Muscle of arm (tissue), 12 donors: ENCODE results near the gene HNRNPAB. TPM values are rescaled to one million over a fixed set of nuclear protein-coding genes. Genes with fewer than 3 reads are reported as not detected.
"Not testable (repeated sequence)": the region's sequence is repeated elsewhere in the genome, so short reads cannot be mapped to it uniquely, and the experiment has no call there.

ENCODE experiments used
- DNase-seq: peaks from one replicate; pipeline ENCODE4 v3.0.0-alpha.2; 2013
- polyA plus RNA-seq, 12 donors: library from polyadenylated mRNA; unstranded; fragments of 120-200 nt; gene quantifications; one replicate each; pipeline ENCODE4 v1.2.1, GENCODE V29; 2013; ENCODE audit not compliant: insufficient read length in 12 of 12

HNRNPAB gene
- polyA plus RNA-seq, 12 donors: 53.2 to 107 (median 85.0) TPM; not detected in 1

DNA sequence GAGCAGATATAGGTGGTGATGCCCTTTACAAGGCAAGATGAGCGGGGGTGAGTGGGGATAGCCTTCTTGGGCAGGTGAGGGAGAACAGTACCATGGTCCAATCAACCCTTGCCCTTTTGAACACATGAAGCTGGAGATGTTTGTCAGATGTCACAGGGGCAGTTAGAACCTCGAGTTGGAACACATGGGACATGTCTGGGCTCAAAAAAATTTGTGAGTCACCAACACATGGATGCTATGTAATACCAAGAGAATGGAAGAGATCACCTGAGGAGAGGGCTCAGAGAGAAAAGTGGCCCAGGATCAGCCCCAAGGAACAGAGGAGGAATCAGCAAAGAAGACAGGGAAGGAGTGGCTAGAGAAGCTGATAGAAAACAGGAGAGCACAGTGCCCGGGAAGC lies 23.6 kb downstream of the HNRNPAB start:
- no peak for DNase-seq

DNA sequence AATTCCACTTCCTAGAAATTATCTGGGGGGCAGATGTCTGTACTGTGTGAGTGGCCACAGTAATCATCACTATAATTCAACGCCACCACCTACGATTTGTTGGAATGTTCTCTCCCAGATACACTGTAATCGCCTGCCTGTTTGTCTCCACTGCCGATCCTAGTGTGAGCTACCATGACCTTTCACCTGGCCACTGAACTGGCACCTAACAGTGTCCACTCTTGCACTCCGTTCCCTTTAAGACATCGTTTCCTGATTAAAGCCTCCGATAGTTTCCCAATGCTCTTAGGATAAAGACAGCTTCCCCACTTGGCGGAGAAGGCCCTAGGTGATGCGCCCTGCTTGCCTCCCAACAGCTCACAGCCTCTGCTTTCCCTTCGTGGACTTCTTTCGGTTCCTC lies 24.3 kb downstream of the HNRNPAB start:
- DNase-seq: no peak

GRCh38 chr5:178229111-178229510 lies 24.8 kb downstream of the HNRNPAB start:
- not testable (repeated sequence) for DNase-seq

DNA sequence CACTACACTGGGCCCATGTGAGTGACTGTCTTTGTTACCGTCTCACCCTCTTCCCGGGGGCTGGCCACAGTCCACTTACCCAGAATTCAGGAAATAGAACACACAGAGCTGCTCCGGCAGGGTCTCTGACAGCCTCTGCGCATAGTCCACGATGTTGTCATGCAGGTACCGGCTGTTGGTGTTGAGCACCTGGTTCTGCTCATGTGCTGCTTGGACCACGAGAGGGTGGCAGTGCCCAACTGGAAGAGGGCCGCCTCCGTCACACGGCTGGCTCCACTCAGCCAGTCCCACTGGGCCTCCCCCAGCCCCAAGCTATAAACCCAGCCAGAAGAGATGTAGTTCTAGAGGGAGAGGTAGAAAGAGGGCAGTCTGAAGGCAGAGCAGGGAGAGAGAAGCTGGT lies 25.5 kb downstream of the HNRNPAB start:
- DNase-seq: no peak

DNA sequence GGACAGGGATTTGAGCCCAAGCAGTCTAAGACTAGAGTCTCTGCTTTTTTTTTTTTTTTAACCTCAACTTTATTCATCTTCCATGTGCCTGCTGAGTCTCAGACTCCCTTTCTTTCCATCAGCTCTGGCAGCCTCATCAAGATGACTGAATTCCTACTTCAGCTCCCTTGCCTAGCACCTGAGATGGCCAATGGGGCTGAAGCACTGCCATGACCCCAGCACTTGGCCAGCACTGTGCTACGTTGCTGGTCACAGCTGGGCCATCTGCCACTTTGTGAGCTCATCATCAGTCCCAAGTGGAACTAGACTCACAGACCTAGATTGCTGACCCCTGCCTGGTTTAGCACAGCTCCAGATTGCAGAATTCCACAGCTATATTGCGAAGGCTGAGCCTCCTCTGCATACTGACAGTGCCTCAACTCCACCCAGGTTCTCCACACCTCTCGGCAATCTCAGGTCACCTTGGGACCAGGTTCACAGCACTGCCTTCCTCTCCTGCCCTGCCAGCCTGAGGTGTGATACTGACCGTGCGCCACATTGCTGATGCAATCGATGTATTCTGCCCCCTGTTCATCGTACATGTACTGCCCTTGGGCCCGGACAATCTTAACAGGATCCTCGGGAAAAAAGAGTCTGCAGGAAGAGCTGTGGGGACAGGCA lies 26.7 kb downstream of the HNRNPAB start:
- DNase-seq: peak; percentile 27

GRCh38 chr5:178231539-178232123 lies 27.3 kb downstream of the HNRNPAB start:
- no peak for DNase-seq

DNA sequence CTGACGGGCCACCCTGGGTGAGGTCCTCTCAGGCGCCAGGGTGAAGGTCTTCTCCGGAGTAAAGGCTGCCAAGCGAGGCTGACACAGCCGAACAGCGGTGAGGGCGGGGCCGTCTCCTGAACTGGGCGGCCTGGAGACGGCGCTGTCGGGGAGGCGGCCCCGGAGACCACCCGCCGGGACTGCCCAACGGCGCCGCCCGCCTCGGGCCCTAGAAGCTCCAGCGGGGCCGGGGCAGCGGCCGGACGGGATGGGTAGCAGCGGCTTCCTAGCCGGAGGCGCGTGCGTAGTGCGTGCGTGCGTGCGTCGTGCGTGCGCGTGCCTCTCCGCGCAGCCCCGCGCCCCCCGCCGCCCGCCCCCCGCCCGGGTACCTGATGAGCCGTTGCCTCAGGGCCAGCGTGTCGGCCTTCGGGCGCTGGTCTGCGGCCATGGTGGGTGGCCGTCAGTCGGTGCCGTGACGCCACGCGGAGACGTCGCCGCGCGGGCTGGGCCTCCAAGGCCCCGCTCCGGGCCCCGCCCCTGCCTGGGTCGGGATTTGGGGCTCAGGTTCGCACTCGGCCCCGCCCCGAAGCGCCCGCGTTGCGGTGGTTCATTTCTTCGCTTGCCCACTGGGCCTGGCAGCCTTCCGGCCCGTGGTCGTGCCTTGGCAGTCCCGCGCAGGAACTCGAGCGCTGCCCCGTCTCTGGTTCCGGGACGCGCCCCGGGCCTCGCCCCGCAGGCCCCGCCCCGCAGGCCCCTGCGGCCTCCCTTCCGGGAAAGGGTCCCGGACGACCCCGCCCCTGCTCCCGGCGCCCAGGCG lies 28.0 kb downstream of the HNRNPAB start, which contains the start of gene PHYKPL:
Gene PHYKPL, minus strand, starts transcription at position 679 of the 796 bp plus-strand sequence. Its CDS starts 252 bp downstream, at position 427.
- peak; percentile 70 for DNase-seq

DNA sequence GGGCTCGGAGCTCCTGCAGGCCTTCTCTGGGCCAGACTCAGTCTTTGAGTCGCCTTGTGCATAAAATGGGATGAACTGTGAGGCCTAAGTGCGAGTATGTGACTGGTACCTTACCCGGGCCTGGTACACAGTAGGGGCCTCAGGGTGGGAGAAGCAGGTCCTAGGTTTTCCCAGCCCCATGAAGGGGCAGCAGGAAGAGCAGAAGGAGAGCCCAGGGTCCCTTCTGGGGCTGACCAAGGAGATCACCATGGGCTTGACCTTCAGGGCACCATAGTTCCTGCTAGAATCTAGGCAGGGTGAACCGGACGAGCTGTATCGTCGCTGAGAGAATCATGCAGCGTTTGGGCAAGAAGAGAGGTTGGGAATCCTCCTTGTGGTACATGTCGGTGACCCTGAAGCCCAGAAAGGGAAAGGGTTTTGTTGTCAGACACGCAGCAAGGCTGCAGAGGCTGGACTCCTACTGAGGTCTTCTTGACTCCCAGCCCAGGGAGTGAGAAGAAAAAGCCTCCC lies 28.6 kb downstream of the HNRNPAB start:
- no peak for DNase-seq

DNA sequence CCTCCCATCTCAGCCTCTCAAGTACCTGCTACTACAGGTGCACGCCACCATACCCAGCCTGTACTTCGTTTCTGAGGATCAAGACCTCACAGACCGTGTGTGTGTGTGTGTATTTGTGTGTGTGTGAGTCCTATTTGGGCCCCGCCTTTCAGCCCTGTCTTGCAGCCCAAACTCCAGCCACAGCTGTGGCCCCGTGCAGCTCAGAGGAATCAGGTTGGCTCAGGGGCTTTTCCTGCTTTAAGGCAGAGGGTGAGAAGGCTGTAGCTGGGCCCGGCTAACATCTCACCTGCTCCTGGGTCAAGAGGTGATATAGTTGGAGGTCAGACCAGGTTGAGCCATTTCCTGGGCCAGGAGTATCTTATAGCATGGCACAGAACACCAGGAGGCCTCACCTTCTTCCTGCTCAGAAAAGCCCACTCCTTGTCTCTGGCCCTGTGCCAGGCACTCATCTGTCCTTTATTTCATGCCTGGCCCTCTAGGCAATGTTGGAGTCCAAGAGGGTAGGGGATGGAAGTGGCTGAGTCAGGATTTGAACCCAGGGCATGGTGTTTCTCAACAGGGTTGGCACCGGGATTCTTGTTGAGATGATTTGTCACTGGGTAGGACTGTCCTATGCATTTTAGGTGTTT lies 29.9 kb downstream of the HNRNPAB start:
- DNase-seq: no peak

GRCh38 chr5:178234750-178235587 lies 30.6 kb downstream of the HNRNPAB start:
- DNase-seq: peak; percentile 62

DNA sequence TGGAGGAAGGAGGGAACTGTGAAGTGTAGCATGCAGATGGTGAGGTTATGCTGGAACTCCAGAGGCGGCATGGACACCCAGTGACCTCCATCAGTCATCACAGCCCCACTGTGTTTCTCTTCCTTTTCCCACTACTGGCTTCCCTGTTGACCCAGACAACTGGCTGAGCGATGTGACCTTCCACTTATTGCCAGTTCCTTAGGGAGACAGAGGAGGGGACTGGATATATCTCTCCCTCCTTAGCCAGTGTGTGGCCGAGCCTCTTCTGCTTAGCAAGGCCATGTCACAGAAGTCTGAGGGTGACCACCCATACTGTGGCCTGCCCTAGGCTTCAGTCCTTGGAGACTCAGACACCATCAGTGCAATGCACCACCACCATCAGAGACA lies 31.2 kb downstream of the HNRNPAB start:
- DNase-seq: no peak

DNA sequence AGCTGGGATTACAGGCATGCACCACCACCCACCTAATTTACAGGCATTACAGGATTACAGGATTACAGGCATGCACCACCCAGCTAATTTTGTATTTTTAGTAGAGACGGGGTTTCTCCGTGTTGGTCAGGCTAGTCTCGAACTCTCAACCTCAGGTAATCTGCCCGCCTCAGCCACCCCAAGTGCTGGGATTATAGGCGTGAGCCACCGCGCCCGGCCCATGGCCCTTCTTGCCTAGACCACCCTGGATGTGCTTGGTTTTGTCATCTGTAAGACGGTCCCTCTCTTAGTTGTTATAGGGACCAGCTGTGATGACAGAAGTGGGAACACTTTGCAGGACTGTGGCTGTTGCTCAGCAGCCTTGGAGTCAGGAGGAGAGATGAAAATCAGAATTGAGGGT lies 31.8 kb downstream of the HNRNPAB start:
- no peak for DNase-seq

DNA sequence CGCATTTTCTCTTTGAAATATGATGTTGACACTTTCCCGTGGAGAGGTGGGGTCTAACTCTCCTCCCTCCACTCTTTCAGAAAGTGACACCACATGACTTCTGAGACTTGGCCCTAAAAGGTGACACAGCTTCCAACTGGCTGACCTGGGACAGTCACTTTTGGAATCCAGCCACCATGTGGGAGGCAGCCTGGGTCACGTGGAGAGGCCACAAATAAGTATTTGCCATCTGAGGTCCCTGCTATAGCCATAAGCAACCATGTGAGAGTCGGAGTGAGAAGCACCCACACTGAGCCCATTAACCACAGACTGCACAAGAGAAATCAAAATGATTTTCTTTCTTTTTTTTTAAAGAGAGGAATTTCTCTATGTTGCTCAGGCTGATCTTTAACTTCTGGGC lies 32.3 kb downstream of the HNRNPAB start:
- no peak for DNase-seq

- no peak for DNase-seq
Measured at GRCh38 chr5:178237431-178238312, 33.3 kb downstream of the HNRNPAB start.

- no peak for DNase-seq
Measured at GRCh38 chr5:178238313-178238635, 33.9 kb downstream of the HNRNPAB start.

GRCh38 chr5:178238711-178239592 lies 34.6 kb downstream of the HNRNPAB start:
- no peak for DNase-seq

GRCh38 chr5:178239626-178240301 lies 35.4 kb downstream of the HNRNPAB start:
- DNase-seq: not testable (repeated sequence)

DNA sequence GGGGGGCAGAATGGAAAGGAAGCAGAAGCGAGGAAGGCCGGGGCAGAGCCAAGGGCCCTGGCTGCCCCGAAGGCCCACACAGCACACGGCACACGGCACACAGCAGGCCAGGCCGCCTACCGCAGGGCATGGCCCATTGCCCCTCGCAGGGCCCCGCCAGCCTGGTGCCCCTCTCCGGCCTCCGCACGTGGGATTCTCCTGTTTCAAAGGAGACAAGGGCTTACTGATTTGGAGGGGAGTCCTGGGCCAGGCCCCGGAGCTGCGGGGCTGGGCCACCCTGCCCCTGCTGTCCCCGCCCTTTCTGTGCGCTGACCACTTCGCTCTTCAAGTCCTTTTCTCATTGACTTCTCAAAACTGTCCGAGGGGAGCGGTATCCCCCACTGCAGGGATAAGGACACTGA lies 36.0 kb downstream of the HNRNPAB start:
- no peak for DNase-seq

GRCh38 chr5:178240766-178241165 lies 36.4 kb downstream of the HNRNPAB start:
- no peak for DNase-seq
